WTC11 (cell line): ENCODE results near the gene ADARB2. TPM values are rescaled to one million over a fixed set of nuclear protein-coding genes. Genes with fewer than 3 reads are reported as not detected.

Experiments
- ATAC-seq: fragments of 200-7000 bp; cut with Tn5 transposase; 2 replicates; pipeline ENCODE4 v1.10.0; 2021; ENCODE audit warnings: mild to moderate bottlenecking, moderate library complexity
- CTCF ChIA-PET: fragments of 300-600 bp; sonication (Branson Sonifier 250); formaldehyde crosslinking; loops from one replicate; lab custom pipeline; 2021; ENCODE audit warnings: antibody characterized with exemption; lab: Charles Lee
- POLR2A ChIA-PET: fragments of 350-600 bp; sonication (Branson Sonifier 250); formaldehyde crosslinking; loops from one replicate; lab custom pipeline; 2021; ENCODE audit warnings: antibody characterized with exemption; lab: Charles Lee
- DNase-seq: peaks from one replicate; pipeline ENCODE4 v3.0.0; 2021; ENCODE audit warnings: low spot score
- H3K27ac Mint-ChIP-seq: 2 replicates; pipeline ENCODE4 v1.8.0; 2021; ENCODE audit warnings: mixed read lengths
- H3K27me3 Mint-ChIP-seq: 2 replicates; pipeline ENCODE4 v1.8.0; 2021; ENCODE audit warnings: low read depth, mild to moderate bottlenecking, moderate library complexity, mixed read lengths
- H3K36me3 Mint-ChIP-seq: 2 replicates; pipeline ENCODE4 v1.8.0; 2021; ENCODE audit warnings: mixed read lengths
- H3K4me1 Mint-ChIP-seq: 2 replicates; pipeline ENCODE4 v1.8.0; 2022; ENCODE audit warnings: mixed read lengths
- H3K4me3 Mint-ChIP-seq: 2 replicates; pipeline ENCODE4 v1.8.0; 2021; ENCODE audit warnings: mild to moderate bottlenecking, moderate library complexity, mixed read lengths
- H3K9me3 Mint-ChIP-seq: 2 replicates; pipeline ENCODE4 v1.8.0; 2021; ENCODE audit warnings: mixed read lengths
- AR ChIP-seq: fragments of 250-450 bp; sonication (Bioruptor Pico); IDR thresholded peaks from 2 replicates; pipeline ENCODE4 v1.9.0; 2021; ENCODE audit warnings: mild to moderate bottlenecking
- ATF3 ChIP-seq: sonication (generic); formaldehyde crosslinking; conservative IDR thresholded peaks from 2 replicates; pipeline ENCODE4 v1.8.1; 2022; ENCODE audit warnings: mild to moderate bottlenecking, missing genetic modification reagents
- CBFB ChIP-seq: sonication (generic); formaldehyde crosslinking; IDR thresholded peaks from 2 replicates; pipeline ENCODE4 v1.8.1; 2022; ENCODE audit warnings: mild to moderate bottlenecking, low read depth, missing genetic modification reagents
- CTCF ChIP-seq: fragments of 200-600 bp; IDR thresholded peaks from 2 replicates; pipeline ENCODE4 v1.8.0; 2022; ENCODE audit warnings: antibody characterized with exemption
- ESRRA ChIP-seq: sonication (generic); formaldehyde crosslinking; IDR thresholded peaks from 2 replicates; pipeline ENCODE4 v1.8.1; 2022; ENCODE audit warnings: mild to moderate bottlenecking, missing genetic modification reagents, borderline replicate concordance
- FOXK1 ChIP-seq: sonication (generic); formaldehyde crosslinking; IDR thresholded peaks from 2 replicates; pipeline ENCODE4 v1.8.0; 2022; ENCODE audit warnings: mild to moderate bottlenecking, moderate library complexity, missing genetic modification reagents
- HMGXB4 ChIP-seq: sonication (generic); formaldehyde crosslinking; IDR thresholded peaks from 2 replicates; pipeline ENCODE4 v1.8.1; 2023; ENCODE audit warnings: mild to moderate bottlenecking, moderate library complexity, missing genetic modification reagents
- IRF2 ChIP-seq: sonication (generic); formaldehyde crosslinking; IDR thresholded peaks from 2 replicates; pipeline ENCODE4 v1.8.0; 2022; ENCODE audit warnings: low read depth, missing genetic modification reagents, borderline replicate concordance
- JUN ChIP-seq: sonication (generic); formaldehyde crosslinking; IDR thresholded peaks from 2 replicates; pipeline ENCODE4 v1.8.0; 2023; ENCODE audit warnings: mild to moderate bottlenecking, missing genetic modification reagents
- KAT7 ChIP-seq: sonication (generic); formaldehyde crosslinking; IDR thresholded peaks from 2 replicates; pipeline ENCODE4 v1.8.1; 2023; ENCODE audit warnings: missing genetic modification reagents, mild to moderate bottlenecking, borderline replicate concordance
- MAX ChIP-seq: sonication (generic); formaldehyde crosslinking; IDR thresholded peaks from 2 replicates; pipeline ENCODE4 v1.8.0; 2022; ENCODE audit warnings: mild to moderate bottlenecking, missing genetic modification reagents
- NFYB ChIP-seq: sonication (generic); formaldehyde crosslinking; conservative IDR thresholded peaks from 2 replicates; pipeline ENCODE4 v1.8.0; 2022; ENCODE audit warnings: low read depth, missing genetic modification reagents
- PRRX2 ChIP-seq: fragments of 250-450 bp; sonication (Bioruptor Pico); IDR thresholded peaks from 2 replicates; pipeline ENCODE4 v1.8.0; 2021; ENCODE audit warnings: mild to moderate bottlenecking
- SMAD4 ChIP-seq: sonication (generic); formaldehyde crosslinking; IDR thresholded peaks from 2 replicates; pipeline ENCODE4 v1.8.0; 2022; ENCODE audit warnings: mild to moderate bottlenecking, missing genetic modification reagents
- SP1 ChIP-seq: sonication (generic); formaldehyde crosslinking; conservative IDR thresholded peaks from 2 replicates; pipeline ENCODE4 v1.8.1; 2022; ENCODE audit warnings: missing genetic modification reagents
- TCF7 ChIP-seq: sonication (generic); formaldehyde crosslinking; IDR thresholded peaks from 2 replicates; pipeline ENCODE4 v1.8.0; 2022; ENCODE audit warnings: mild to moderate bottlenecking, low read depth, missing genetic modification reagents, moderate library complexity
- ZNF121 ChIP-seq: sonication (generic); formaldehyde crosslinking; IDR thresholded peaks from 2 replicates; pipeline ENCODE4 v1.8.0; 2023; ENCODE audit warnings: missing genetic modification reagents
- ZNF219 ChIP-seq: sonication (generic); formaldehyde crosslinking; IDR thresholded peaks from 2 replicates; pipeline ENCODE4 v1.8.0; 2023; ENCODE audit warnings: missing genetic modification reagents, mild to moderate bottlenecking, borderline replicate concordance
- ZNF425 ChIP-seq: fragments of 250-450 bp; sonication (Bioruptor Pico); conservative IDR thresholded peaks from 2 replicates; pipeline ENCODE4 v1.9.0; 2021; ENCODE audit warnings: mild to moderate bottlenecking
- total RNA-seq: library from RNA; stranded (reverse); gene quantifications from 3 replicates; pipeline ENCODE4 v1.2.3, GENCODE V29; 2021
- TF ChIP-seq, protein P1 (sequence below): fragments of 250-450 bp; sonication (Bioruptor Pico); IDR thresholded peaks from 2 replicates; pipeline ENCODE4 v2.1.2; 2022; ENCODE audit warnings: mild to moderate bottlenecking, moderate library complexity
- TF ChIP-seq, protein P2 (sequence below): sonication (generic); formaldehyde crosslinking; IDR thresholded peaks from 2 replicates; pipeline ENCODE4 v1.8.0; 2023; ENCODE audit warnings: mild to moderate bottlenecking, missing genetic modification reagents

The ADARB2 gene
- total RNA-seq, 1 experiment from 2014 or later = 3.7 TPM

DNA sequence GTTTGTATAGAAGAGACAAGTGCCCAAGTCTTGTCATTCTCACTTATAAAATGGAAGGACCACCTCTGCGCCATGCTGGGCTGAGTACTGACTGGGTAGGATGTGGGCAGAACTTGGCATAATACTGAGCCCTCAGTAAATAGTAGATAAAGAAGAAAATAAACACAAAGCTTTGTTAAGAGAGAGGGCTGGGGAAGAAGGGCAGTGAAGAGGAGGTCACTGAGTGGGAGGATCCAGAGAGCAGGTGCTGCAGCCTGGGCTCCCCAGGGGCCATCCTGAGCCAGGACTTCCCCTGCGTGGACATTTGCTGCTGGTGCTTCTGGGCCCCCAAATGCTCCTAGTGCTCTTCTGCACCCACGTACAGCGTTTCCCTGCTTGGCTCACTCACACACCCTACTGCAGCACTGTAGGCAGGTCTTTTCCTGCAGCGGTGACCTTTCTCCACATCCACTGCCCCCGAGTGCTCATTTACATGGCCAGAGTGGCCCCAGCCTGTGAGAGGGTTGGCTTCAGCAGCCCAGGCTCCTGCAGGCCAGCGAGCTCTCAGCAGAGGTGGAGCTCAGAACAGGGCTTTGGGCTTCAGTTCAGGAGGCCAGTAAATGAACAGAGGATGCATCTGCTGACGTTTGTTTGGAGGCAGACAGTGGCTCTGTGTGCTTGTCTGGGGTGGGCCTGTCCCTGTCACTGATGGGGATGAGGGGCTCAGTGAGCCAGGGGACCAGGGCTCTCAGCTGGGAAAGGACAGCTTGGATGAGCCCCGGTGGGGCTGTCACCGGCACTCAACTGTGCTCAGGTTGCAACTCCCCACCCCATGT is 164.6 kb downstream of the ADARB2 start (continued):
- TF ChIP-seq ATF3 (CRISPR knock-in tag) (no peak), SMAD4 (CRISPR knock-in tag) (no peak), ZNF121 (CRISPR knock-in tag) (no peak)
- TF ChIP-seq, protein P1, sequence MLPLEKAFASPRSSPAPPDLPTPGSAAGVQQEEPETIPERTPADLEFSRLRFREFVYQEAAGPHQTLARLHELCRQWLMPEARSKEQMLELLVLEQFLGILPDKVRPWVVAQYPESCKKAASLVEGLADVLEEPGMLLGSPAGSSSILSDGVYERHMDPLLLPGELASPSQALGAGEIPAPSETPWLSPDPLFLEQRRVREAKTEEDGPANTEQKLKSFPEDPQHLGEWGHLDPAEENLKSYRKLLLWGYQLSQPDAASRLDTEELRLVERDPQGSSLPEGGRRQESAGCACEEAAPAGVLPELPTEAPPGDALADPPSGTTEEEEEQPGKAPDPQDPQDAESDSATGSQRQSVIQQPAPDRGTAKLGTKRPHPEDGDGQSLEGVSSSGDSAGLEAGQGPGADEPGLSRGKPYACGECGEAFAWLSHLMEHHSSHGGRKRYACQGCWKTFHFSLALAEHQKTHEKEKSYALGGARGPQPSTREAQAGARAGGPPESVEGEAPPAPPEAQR (CRISPR knock-in tag) = no peak

DNA sequence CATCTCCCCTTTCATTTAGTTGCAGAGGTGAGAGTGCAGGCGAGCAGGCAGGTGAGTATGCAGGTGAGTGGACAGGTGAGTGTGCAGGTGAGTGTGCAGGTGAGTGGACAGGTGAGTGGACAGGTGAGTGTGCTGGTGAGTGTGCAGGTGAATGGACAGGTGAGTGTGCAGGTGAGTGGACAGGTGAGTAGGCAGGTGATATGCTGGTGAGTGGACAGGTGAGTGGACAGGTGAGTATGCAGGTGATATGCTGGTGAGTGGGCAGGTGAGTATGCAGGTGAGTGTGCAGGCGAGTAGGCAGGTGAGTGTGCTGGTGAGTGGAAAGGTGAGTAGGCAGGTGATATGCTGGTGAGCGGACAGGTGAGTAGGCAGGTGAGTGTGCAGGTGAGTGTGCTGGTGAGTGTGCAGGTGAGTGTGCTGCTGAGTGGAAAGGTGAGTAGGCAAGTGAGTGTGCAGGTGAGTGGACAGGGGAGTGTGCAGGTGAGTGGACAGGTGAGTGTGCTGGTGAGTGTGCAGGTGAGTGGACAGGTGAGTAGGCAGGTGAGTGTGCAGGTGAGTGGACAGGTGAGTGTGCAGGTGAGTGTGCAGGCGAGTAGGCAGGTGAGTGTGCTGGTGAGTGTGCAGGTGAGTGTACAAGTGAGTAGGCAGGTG is 165.6 kb downstream of the ADARB2 start:
- peak overlapping the region; percentile 9; the same call in 1 of the 2 replicates for H3K27ac Mint-ChIP-seq
- H3K36me3 Mint-ChIP-seq = no peaks in the 10 kb centered on the region
- POLR2A ChIA-PET = no interaction called here
- H3K27me3 Mint-ChIP-seq = no peaks in the 10 kb centered on the region; the same call in none of the 2 replicates
- no peaks in the 10 kb centered on the region for H3K4me1 Mint-ChIP-seq
- CTCF ChIA-PET = no interaction called here
- DNase-seq (no peak), ATAC-seq (no peak)
- peaks cover 4% of the 10 kb centered on the region; the same call in 1 of the 2 replicates for H3K9me3 Mint-ChIP-seq
- H3K4me3 Mint-ChIP-seq = no peak overlapping the region
- no peak for TF ChIP-seq ESRRA (CRISPR knock-in tag)
- TF ChIP-seq MAX (CRISPR knock-in tag) = no peak
- no peak for TF ChIP-seq HMGXB4 (CRISPR knock-in tag)
- TF ChIP-seq PRRX2 (CRISPR knock-in tag) = no peak
- TF ChIP-seq KAT7 (CRISPR knock-in tag) = no peak
- no peak for TF ChIP-seq FOXK1 (CRISPR knock-in tag)
- no peak for TF ChIP-seq ZNF425 (CRISPR knock-in tag)
- TF ChIP-seq NFYB (CRISPR knock-in tag) = no peak
- TF ChIP-seq, protein P2, sequence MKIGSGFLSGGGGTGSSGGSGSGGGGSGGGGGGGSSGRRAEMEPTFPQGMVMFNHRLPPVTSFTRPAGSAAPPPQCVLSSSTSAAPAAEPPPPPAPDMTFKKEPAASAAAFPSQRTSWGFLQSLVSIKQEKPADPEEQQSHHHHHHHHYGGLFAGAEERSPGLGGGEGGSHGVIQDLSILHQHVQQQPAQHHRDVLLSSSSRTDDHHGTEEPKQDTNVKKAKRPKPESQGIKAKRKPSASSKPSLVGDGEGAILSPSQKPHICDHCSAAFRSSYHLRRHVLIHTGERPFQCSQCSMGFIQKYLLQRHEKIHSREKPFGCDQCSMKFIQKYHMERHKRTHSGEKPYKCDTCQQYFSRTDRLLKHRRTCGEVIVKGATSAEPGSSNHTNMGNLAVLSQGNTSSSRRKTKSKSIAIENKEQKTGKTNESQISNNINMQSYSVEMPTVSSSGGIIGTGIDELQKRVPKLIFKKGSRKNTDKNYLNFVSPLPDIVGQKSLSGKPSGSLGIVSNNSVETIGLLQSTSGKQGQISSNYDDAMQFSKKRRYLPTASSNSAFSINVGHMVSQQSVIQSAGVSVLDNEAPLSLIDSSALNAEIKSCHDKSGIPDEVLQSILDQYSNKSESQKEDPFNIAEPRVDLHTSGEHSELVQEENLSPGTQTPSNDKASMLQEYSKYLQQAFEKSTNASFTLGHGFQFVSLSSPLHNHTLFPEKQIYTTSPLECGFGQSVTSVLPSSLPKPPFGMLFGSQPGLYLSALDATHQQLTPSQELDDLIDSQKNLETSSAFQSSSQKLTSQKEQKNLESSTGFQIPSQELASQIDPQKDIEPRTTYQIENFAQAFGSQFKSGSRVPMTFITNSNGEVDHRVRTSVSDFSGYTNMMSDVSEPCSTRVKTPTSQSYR (CRISPR knock-in tag) = no peak
- no peak for TF ChIP-seq ZNF219 (CRISPR knock-in tag)
- TF ChIP-seq SP1 (CRISPR knock-in tag) = no peak
- no peak for TF ChIP-seq JUN
- no peak for TF ChIP-seq ZNF121 (CRISPR knock-in tag)
- TF ChIP-seq CBFB = no peak
- TF ChIP-seq CTCF = no peak
- TF ChIP-seq TCF7 (CRISPR knock-in tag) = no peak
- TF ChIP-seq IRF2 = no peak
- no peak for TF ChIP-seq AR
